SK-N-SH (cell line): ENCODE data around the gene SCGN. TPM values are rescaled to one million over a fixed set of nuclear protein-coding genes. Genes with fewer than 3 reads are reported as not detected.

Experiments
- CTCF ChIA-PET: fragments of 300-600, 350-600 bp; formaldehyde crosslinking; extraction: SDS; loops from one replicate; lab custom pipeline; 2021; lab: Yijun Ruan, JAX
- POLR2A ChIA-PET: fragments of 350-600 bp; sonication (Branson Sonifier 250); formaldehyde crosslinking; extraction: SDS; loops from one replicate; lab custom pipeline; 2020; ENCODE audit warnings: antibody characterized with exemption, inconsistent platforms; lab: Yijun Ruan, JAX
- DNase-seq: peaks from one replicate; pipeline ENCODE4 v3.0.0; 2012
- H2AFZ ChIP-seq: fragments of 200-600 bp; sonication (generic); 2 replicates; pipeline ENCODE4 v1.8.1; 2016; ENCODE audit warnings: antibody characterized with exemption, mild to moderate bottlenecking, low read depth
- H3F3A ChIP-seq: fragments of 200-600 bp; sonication (generic); replicated peaks from 2 replicates; pipeline ENCODE3; 2016; ENCODE audit warnings: antibody characterized with exemption, mild to moderate bottlenecking; ENCODE audit not compliant: insufficient read depth
- H3K27ac ChIP-seq, 2 experiments: fragments of 200-500 bp in 1 of 2; fragments of 200-600 bp in 1 of 2; sonication (Bioruptor generic) in 1 of 2; sonication (generic), shearing (Covaris generic) in 1 of 2; 2 replicates each; pipeline versions ENCODE4 v1.5.1 to v1.6.1; 2014 to 2016; ENCODE audit warnings: low read depth in 2 of 2, inconsistent platforms in 1 of 2, low read length in 1 of 2, mild to moderate bottlenecking in 1 of 2, mixed read lengths in 1 of 2
- H3K27me3 ChIP-seq: fragments of 200-600 bp; sonication (generic), shearing (Covaris generic); 2 replicates; pipeline ENCODE4 v1.6.1; 2016; ENCODE audit warnings: mixed run types; ENCODE audit not compliant: insufficient read depth
- H3K36me3 ChIP-seq, 2 experiments: fragments of 200-500 bp in 1 of 2; fragments of 200-600 bp in 1 of 2; sonication (Bioruptor generic) in 1 of 2; sonication (generic) in 1 of 2; replicated peaks in 1 of 2; 2 replicates each; pipeline versions ENCODE3 to v1.5.1; 2014 to 2016; ENCODE audit warnings: low read length in 1 of 2, mild to moderate bottlenecking in 1 of 2; ENCODE audit not compliant: insufficient read depth in 2 of 2, control insufficient read depth in 1 of 2
- H3K4me1 ChIP-seq, 2 experiments: fragments of 200-500 bp in 1 of 2; fragments of 200-600 bp in 1 of 2; sonication (Bioruptor generic) in 1 of 2; sonication (generic), shearing (Covaris generic) in 1 of 2; 2 replicates each; pipeline versions ENCODE4 v1.5.1 to v1.6.1; 2014 to 2016; ENCODE audit warnings: low read depth in 1 of 2, low read length in 1 of 2, mixed run types in 1 of 2; ENCODE audit not compliant: insufficient read depth in 2 of 2, control insufficient read depth in 1 of 2
- H3K4me2 ChIP-seq: fragments of 200-600 bp; sonication (generic), shearing (Covaris generic); 2 replicates; pipeline ENCODE4 v1.6.1; 2017; ENCODE audit warnings: mixed run types
- H3K4me3 ChIP-seq, 2 experiments: fragments of 200-500 bp in 1 of 2; fragments of 200-600 bp in 1 of 2; sonication (Bioruptor generic) in 1 of 2; sonication (generic), shearing (Covaris generic) in 1 of 2; 2 replicates each; pipeline versions ENCODE4 v1.5.1 to v1.8.1; 2014 to 2016; ENCODE audit warnings: low read depth in 2 of 2, inconsistent platforms in 1 of 2, low read length in 1 of 2, mild to moderate bottlenecking in 1 of 2, mixed read lengths in 1 of 2, moderate library complexity in 1 of 2
- H3K79me2 ChIP-seq: fragments of 200-600 bp; sonication (generic); 2 replicates; pipeline ENCODE4 v1.8.1; 2017; ENCODE audit warnings: mild to moderate bottlenecking; ENCODE audit not compliant: insufficient read depth
- H3K9ac ChIP-seq: fragments of 200-600 bp; sonication (generic); 2 replicates; pipeline ENCODE4 v1.6.1; 2017; ENCODE audit warnings: mixed run types
- H3K9me2 ChIP-seq: fragments of 200-600 bp; sonication (generic); 2 replicates; pipeline ENCODE4 v1.6.1; 2017; ENCODE audit warnings: mixed run types
- H3K9me3 ChIP-seq: fragments of 200-600 bp; sonication (generic); 2 replicates; pipeline ENCODE4 v1.6.1; 2017; ENCODE audit warnings: mixed run types, mild to moderate bottlenecking, moderate library complexity
- H4K20me1 ChIP-seq: fragments of 200-600 bp; sonication (generic); 2 replicates; pipeline ENCODE4 v1.6.1; 2017; ENCODE audit warnings: mild to moderate bottlenecking, mixed run types; ENCODE audit not compliant: insufficient read depth
- ELF1 ChIP-seq: IDR thresholded peaks from 2 replicates; pipeline ENCODE4 v1.4.0; 2012
- EP300 ChIP-seq, 2 experiments: IDR thresholded peaks; 2 replicates each; pipeline versions ENCODE4 v1.4.0 to v1.6.1; 2012; ENCODE audit warnings: borderline replicate concordance in 1 of 2, low read depth in 1 of 2, low read length in 1 of 2
- EZH2phosphoT487 ChIP-seq: fragments of 200-600 bp; sonication (generic); IDR thresholded peaks from 2 replicates; pipeline ENCODE4 v1.6.1; 2017; ENCODE audit warnings: low read depth, mixed run types, mild to moderate bottlenecking, antibody characterized with exemption, moderate library complexity, borderline replicate concordance
- FOSL2 ChIP-seq: IDR thresholded peaks from 2 replicates; pipeline ENCODE4 v1.4.0; 2012; ENCODE audit warnings: low read depth, mild to moderate bottlenecking, moderate library complexity, borderline replicate concordance
- FOXM1 ChIP-seq: IDR thresholded peaks from 2 replicates; pipeline ENCODE4 v1.4.0; 2012; ENCODE audit warnings: low read depth, mild to moderate bottlenecking
- GATA2 ChIP-seq: sonication (generic); formaldehyde crosslinking; IDR thresholded peaks from 2 replicates; pipeline ENCODE4 v1.5.0; 2020; ENCODE audit warnings: mild to moderate bottlenecking, missing genetic modification reagents
- MEF2A ChIP-seq: IDR thresholded peaks from 2 replicates; pipeline ENCODE4 v1.4.0; 2012; ENCODE audit warnings: low read depth, borderline replicate concordance
- MXI1 ChIP-seq: IDR thresholded peaks from 2 replicates; pipeline ENCODE4 v1.6.1; 2012; ENCODE audit warnings: mild to moderate bottlenecking, low read depth, low read length, improper control_type of control experiment
- POLR2AphosphoS5 ChIP-seq: IDR thresholded peaks from 2 replicates; pipeline ENCODE4 v1.6.1; 2012; ENCODE audit warnings: low read depth, low read length
- RAD21 ChIP-seq: IDR thresholded peaks from 2 replicates; pipeline ENCODE4 v1.6.1; 2012; ENCODE audit warnings: mild to moderate bottlenecking, low read length
- RCOR1 ChIP-seq: fragments of 150-350 bp; IDR thresholded peaks from 2 replicates; pipeline ENCODE4 v1.6.1; 2017; ENCODE audit warnings: antibody characterized with exemption, low read length
- RFX5 ChIP-seq: IDR thresholded peaks from 2 replicates; pipeline ENCODE4 v1.6.1; 2012; ENCODE audit warnings: mild to moderate bottlenecking, improper control_type of control experiment, low read length
- RXRA ChIP-seq: IDR thresholded peaks from 2 replicates; pipeline ENCODE4 v1.4.0; 2012; ENCODE audit warnings: low read depth, mild to moderate bottlenecking, borderline replicate concordance
- SMC3 ChIP-seq: IDR thresholded peaks from 2 replicates; pipeline ENCODE4 v1.6.1; 2012; ENCODE audit warnings: low read depth, low read length, improper control_type of control experiment
- TAF1 ChIP-seq: IDR thresholded peaks from 2 replicates; pipeline ENCODE4 v1.6.1; 2012; ENCODE audit warnings: low read depth, mild to moderate bottlenecking, low read length, moderate library complexity, borderline replicate concordance
- TEAD4 ChIP-seq: IDR thresholded peaks from 2 replicates; pipeline ENCODE4 v1.4.0; 2012; ENCODE audit warnings: mild to moderate bottlenecking, borderline replicate concordance; ENCODE audit not compliant: insufficient read depth
- YY1 ChIP-seq: IDR thresholded peaks from 2 replicates; pipeline ENCODE4 v1.4.0; 2012; ENCODE audit warnings: low read depth, mild to moderate bottlenecking
- WGBS: methylation state at CpG from one replicate; pipeline ENCODE4 v1.1.6; 2017; ENCODE audit warnings: low lambda C conversion rate; 5-methylcytosine and 5-hydroxymethylcytosine counted together
- polyA plus RNA-seq, 3 experiments: library from polyadenylated mRNA; depleted of rRNA; stranded (reverse); fragments of >200 nt; gene quantifications; 2 replicates each; pipeline ENCODE4 v1.2.3, GENCODE V29; 2012
- TF ChIP-seq, protein P1 (sequence below): IDR thresholded peaks from 2 replicates; pipeline ENCODE4 v1.4.0; 2012; ENCODE audit warnings: low read depth, borderline replicate concordance
- TF ChIP-seq, protein P2 (sequence below): IDR thresholded peaks from 2 replicates; pipeline ENCODE4 v1.4.0; 2012; ENCODE audit warnings: low read depth
- TF ChIP-seq, protein P3 (sequence below): fragments of 200-600 bp; sonication (generic); IDR thresholded peaks from 2 replicates; pipeline ENCODE4 v1.6.1; 2017; ENCODE audit warnings: antibody characterized with exemption, mild to moderate bottlenecking, moderate library complexity

SCGN gene
- polyA plus RNA-seq, 1 of the 3 experiments (the other 2 are of a cell fraction): not detected

DNA sequence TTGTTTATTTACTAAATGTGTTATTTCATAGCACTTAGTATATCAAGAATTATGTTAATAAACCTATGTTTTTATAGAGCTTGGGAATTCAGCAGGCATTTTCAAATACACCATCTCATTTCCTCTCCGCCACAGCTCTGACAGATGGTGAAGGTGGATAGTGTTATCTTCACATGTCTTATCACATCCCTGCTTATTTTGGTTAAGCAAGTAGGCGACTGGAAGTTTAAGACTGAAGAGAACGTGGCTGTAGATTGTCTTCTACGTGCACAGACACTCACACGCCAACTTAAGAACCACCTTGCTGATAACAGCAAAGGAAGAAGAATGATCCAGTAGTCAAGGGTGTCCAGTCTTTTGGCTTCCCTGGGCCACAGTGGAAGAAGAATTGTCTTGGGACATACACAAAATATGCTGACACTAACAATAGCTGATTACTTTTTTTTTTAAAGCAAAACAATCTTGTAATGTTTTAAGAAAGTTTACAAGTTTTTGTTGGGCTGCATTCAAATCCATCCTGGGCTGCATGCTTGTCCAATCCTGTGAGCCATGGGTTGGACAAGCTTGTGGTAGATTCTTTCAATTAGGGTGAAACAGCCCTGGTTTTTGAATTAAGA lies 43.3 kb upstream of the SCGN start:
- POLR2A ChIA-PET: no interaction called here
- WGBS: 94% methylated on average over 5 of the region's 5 CpGs
- no peak overlapping the region for H3K9ac ChIP-seq
- TF ChIP-seq, protein P1, sequence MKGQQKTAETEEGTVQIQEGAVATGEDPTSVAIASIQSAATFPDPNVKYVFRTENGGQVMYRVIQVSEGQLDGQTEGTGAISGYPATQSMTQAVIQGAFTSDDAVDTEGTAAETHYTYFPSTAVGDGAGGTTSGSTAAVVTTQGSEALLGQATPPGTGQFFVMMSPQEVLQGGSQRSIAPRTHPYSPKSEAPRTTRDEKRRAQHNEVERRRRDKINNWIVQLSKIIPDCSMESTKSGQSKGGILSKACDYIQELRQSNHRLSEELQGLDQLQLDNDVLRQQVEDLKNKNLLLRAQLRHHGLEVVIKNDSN: no peak
- no peak for TF ChIP-seq YY1
- no peak for TF ChIP-seq MXI1
- no peak for TF ChIP-seq EZH2phosphoT487
- TF ChIP-seq RCOR1: no peak
- no peak for TF ChIP-seq EP300 (IDR thresholded peaks at IDR 0.05; ENCODE audit: borderline replicate concordance in 1 of 2, low read depth in 1 of 2, low read length in 1 of 2)
- TF ChIP-seq TEAD4: no peak
- TF ChIP-seq MEF2A: no peak
- TF ChIP-seq, protein P2, sequence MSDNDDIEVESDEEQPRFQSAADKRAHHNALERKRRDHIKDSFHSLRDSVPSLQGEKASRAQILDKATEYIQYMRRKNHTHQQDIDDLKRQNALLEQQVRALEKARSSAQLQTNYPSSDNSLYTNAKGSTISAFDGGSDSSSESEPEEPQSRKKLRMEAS: no peak
- TF ChIP-seq, protein P3, sequence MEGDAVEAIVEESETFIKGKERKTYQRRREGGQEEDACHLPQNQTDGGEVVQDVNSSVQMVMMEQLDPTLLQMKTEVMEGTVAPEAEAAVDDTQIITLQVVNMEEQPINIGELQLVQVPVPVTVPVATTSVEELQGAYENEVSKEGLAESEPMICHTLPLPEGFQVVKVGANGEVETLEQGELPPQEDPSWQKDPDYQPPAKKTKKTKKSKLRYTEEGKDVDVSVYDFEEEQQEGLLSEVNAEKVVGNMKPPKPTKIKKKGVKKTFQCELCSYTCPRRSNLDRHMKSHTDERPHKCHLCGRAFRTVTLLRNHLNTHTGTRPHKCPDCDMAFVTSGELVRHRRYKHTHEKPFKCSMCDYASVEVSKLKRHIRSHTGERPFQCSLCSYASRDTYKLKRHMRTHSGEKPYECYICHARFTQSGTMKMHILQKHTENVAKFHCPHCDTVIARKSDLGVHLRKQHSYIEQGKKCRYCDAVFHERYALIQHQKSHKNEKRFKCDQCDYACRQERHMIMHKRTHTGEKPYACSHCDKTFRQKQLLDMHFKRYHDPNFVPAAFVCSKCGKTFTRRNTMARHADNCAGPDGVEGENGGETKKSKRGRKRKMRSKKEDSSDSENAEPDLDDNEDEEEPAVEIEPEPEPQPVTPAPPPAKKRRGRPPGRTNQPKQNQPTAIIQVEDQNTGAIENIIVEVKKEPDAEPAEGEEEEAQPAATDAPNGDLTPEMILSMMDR: no peak
- TF ChIP-seq FOSL2: no peak
- TF ChIP-seq RXRA: no peak
- no peak for TF ChIP-seq TAF1
- no peak for TF ChIP-seq RAD21
- no peak for TF ChIP-seq GATA2
- no peak for TF ChIP-seq SMC3
- TF ChIP-seq FOXM1: no peak
- no peak for TF ChIP-seq ELF1
- TF ChIP-seq RFX5: no peak
- TF ChIP-seq POLR2AphosphoS5: no peak
- no peaks in the 10 kb centered on the region for H3K9me3 ChIP-seq
- H3K4me3 ChIP-seq: no peak overlapping the region
- no peak overlapping the region for H3K27ac ChIP-seq
- H4K20me1 ChIP-seq: no peaks in the 10 kb centered on the region
- CTCF ChIA-PET: interaction anchor here (0.8 to 1.5 kb wide), 4 partner anchors 53 to 395 kb away, joined by 3 to 5 read pairs (median 4); no protein-coding TSS in a partner anchor
- H3K27me3 ChIP-seq: no peaks in the 10 kb centered on the region
- H3F3A ChIP-seq: no peaks in the 10 kb centered on the region
- H3K79me2 ChIP-seq: no peaks in the 10 kb centered on the region
- H3K9me2 ChIP-seq: no peaks in the 10 kb centered on the region
- no peak overlapping the region for H2AFZ ChIP-seq
- H3K4me1 ChIP-seq: no peaks in the 10 kb centered on the region
- no peak overlapping the region for H3K4me2 ChIP-seq
- no peaks in the 10 kb centered on the region for H3K36me3 ChIP-seq
- no peak for DNase-seq
